ENCODE data around the gene GDI1. TPM values are rescaled to one million over a fixed set of nuclear protein-coding genes. Genes with fewer than 3 reads are reported as not detected.

Gene GDI1
- total and polyA plus RNA-seq, 9 of the 15 experiments (the other 6 are each of a cell fraction or from before 2014, with no cell fraction given) = 0.97 to 82.6 (median 37.5) TPM

DNA sequence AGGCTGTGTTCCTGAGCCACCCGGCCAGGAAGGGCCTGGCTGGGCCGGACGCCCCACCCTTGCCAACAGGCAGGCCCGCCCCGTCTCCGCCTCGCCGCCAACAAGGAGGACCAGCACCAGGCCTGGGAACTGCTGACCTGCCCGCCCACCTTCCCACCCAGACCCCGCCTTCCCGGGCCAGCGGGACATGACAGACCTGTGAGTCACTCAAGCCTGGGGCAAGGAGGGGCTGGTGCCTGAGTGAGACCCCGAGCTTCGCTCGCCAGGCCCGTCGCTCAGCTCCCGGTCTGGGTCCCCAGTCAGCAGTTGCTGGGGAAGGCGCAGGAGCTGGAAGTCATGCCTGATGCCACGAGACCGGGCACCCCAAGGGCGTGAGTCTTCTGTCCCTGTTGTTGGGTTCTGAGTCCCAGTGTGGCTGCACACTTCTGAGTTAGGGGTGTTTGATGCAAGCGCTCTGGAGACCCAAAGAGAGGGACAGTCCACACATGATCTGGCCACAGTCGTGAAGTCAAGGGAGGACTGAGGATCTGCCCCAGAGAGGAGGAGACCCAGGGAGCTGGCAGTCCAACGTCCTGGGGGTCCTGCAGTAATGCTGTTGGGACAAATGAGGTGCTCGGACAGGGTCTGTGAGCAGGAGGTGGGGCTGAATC, 27.6 kb upstream of the GDI1 start, which contains the start of gene DNASE1L1 (continued):
- TF ChIP-seq KAT7 (CRISPR knock-in tag; IDR thresholded peaks at IDR 0.05; ENCODE audit: borderline replicate concordance) = no peak
- TF ChIP-seq CHD1 (IDR thresholded peaks at IDR 0.05; ENCODE audit: low read length) = peak; percentile 77
- TF ChIP-seq NBN (IDR thresholded peaks at IDR 0.05; ENCODE audit: low read depth) = no peak
- TF ChIP-seq CTBP1 (IDR thresholded peaks at IDR 0.05; ENCODE audit: borderline replicate concordance) = 0 out of 2 replicates have a peak, but pooled peaks have one; percentile 29
- no peak for TF ChIP-seq POLR2AphosphoS5 (IDR thresholded peaks at IDR 0.05; ENCODE audit: control insufficient read depth, insufficient read depth, low read depth, low read length)
- TF ChIP-seq, protein P1, sequence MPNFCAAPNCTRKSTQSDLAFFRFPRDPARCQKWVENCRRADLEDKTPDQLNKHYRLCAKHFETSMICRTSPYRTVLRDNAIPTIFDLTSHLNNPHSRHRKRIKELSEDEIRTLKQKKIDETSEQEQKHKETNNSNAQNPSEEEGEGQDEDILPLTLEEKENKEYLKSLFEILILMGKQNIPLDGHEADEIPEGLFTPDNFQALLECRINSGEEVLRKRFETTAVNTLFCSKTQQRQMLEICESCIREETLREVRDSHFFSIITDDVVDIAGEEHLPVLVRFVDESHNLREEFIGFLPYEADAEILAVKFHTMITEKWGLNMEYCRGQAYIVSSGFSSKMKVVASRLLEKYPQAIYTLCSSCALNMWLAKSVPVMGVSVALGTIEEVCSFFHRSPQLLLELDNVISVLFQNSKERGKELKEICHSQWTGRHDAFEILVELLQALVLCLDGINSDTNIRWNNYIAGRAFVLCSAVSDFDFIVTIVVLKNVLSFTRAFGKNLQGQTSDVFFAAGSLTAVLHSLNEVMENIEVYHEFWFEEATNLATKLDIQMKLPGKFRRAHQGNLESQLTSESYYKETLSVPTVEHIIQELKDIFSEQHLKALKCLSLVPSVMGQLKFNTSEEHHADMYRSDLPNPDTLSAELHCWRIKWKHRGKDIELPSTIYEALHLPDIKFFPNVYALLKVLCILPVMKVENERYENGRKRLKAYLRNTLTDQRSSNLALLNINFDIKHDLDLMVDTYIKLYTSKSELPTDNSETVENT (CRISPR knock-in tag; IDR thresholded peaks at IDR 0.05) = no peak
- TF ChIP-seq RBM15 (IDR thresholded peaks at IDR 0.05; ENCODE audit: insufficient read depth, low read length) = no peak
- TF ChIP-seq EWSR1 (IDR thresholded peaks at IDR 0.05; ENCODE audit: borderline replicate concordance, low read depth, partially characterized antibody) = no peak
- TF ChIP-seq, protein P2, sequence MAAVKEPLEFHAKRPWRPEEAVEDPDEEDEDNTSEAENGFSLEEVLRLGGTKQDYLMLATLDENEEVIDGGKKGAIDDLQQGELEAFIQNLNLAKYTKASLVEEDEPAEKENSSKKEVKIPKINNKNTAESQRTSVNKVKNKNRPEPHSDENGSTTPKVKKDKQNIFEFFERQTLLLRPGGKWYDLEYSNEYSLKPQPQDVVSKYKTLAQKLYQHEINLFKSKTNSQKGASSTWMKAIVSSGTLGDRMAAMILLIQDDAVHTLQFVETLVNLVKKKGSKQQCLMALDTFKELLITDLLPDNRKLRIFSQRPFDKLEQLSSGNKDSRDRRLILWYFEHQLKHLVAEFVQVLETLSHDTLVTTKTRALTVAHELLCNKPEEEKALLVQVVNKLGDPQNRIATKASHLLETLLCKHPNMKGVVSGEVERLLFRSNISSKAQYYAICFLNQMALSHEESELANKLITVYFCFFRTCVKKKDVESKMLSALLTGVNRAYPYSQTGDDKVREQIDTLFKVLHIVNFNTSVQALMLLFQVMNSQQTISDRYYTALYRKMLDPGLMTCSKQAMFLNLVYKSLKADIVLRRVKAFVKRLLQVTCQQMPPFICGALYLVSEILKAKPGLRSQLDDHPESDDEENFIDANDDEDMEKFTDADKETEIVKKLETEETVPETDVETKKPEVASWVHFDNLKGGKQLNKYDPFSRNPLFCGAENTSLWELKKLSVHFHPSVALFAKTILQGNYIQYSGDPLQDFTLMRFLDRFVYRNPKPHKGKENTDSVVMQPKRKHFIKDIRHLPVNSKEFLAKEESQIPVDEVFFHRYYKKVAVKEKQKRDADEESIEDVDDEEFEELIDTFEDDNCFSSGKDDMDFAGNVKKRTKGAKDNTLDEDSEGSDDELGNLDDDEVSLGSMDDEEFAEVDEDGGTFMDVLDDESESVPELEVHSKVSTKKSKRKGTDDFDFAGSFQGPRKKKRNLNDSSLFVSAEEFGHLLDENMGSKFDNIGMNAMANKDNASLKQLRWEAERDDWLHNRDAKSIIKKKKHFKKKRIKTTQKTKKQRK (IDR thresholded peaks at IDR 0.05; ENCODE audit: borderline replicate concordance, low read depth, low read length) = no peak
- TF ChIP-seq NR1H2 (CRISPR knock-in tag; IDR thresholded peaks at IDR 0.05) = no peak
- TF ChIP-seq, protein P3, sequence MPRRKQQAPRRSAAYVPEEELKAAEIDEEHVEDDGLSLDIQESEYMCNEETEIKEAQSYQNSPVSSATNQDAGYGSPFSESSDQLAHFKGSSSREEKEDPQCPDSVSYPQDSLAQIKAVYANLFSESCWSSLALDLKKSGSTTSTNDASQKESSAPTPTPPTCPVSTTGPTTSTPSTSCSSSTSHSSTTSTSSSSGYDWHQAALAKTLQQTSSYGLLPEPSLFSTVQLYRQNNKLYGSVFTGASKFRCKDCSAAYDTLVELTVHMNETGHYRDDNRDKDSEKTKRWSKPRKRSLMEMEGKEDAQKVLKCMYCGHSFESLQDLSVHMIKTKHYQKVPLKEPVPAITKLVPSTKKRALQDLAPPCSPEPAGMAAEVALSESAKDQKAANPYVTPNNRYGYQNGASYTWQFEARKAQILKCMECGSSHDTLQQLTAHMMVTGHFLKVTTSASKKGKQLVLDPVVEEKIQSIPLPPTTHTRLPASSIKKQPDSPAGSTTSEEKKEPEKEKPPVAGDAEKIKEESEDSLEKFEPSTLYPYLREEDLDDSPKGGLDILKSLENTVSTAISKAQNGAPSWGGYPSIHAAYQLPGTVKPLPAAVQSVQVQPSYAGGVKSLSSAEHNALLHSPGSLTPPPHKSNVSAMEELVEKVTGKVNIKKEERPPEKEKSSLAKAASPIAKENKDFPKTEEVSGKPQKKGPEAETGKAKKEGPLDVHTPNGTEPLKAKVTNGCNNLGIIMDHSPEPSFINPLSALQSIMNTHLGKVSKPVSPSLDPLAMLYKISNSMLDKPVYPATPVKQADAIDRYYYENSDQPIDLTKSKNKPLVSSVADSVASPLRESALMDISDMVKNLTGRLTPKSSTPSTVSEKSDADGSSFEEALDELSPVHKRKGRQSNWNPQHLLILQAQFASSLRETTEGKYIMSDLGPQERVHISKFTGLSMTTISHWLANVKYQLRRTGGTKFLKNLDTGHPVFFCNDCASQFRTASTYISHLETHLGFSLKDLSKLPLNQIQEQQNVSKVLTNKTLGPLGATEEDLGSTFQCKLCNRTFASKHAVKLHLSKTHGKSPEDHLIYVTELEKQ (CRISPR knock-in tag; IDR thresholded peaks at IDR 0.05) = no peak
- peak; percentile 39 to 41; a peak in 3 of 4 replicates for TF ChIP-seq NRF1 (conservative IDR thresholded peaks at IDR 0.05 in 1 of 2, IDR thresholded peaks at IDR 0.05 in 1 of 2)
- TF ChIP-seq, protein P4, sequence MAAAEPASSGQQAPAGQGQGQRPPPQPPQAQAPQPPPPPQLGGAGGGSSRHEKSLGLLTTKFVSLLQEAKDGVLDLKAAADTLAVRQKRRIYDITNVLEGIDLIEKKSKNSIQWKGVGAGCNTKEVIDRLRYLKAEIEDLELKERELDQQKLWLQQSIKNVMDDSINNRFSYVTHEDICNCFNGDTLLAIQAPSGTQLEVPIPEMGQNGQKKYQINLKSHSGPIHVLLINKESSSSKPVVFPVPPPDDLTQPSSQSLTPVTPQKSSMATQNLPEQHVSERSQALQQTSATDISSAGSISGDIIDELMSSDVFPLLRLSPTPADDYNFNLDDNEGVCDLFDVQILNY (CRISPR knock-in tag; IDR thresholded peaks at IDR 0.05) = no peak
- TF ChIP-seq HNRNPLL (IDR thresholded peaks at IDR 0.05; ENCODE audit: low read depth, low read length, poor library complexity, severe bottlenecking) = no peak
- TF ChIP-seq HMG20A (CRISPR knock-in tag; conservative IDR thresholded peaks at IDR 0.05) = no peak
- no peak for TF ChIP-seq RFX1 (IDR thresholded peaks at IDR 0.05)
- TF ChIP-seq MIER1 (IDR thresholded peaks at IDR 0.05; ENCODE audit: low read depth) = no peak
